Measurements from ENCODE around the gene DSCAM.

GRCh38 chr21:40631211-40631610 lies 215.7 kb downstream of the DSCAM start:
- TF ChIP-seq CTCF (IDR thresholded peaks at IDR 0.05 in 4 of 5, conservative IDR thresholded peaks at IDR 0.05 in 1 of 5) (no peak), POLR2A (IDR thresholded peaks at IDR 0.05) (no peak)
